ENCODE measurements around the gene MAGOHB. TPM values are rescaled to one million over a fixed set of nuclear protein-coding genes. Genes with fewer than 3 reads are reported as not detected.

Gene MAGOHB
- total and polyA plus RNA-seq, 2 of the 13 experiments (the other 11 are each of a cell fraction or from before 2014, with no cell fraction given) = 7.0 to 49.8 TPM

DNA sequence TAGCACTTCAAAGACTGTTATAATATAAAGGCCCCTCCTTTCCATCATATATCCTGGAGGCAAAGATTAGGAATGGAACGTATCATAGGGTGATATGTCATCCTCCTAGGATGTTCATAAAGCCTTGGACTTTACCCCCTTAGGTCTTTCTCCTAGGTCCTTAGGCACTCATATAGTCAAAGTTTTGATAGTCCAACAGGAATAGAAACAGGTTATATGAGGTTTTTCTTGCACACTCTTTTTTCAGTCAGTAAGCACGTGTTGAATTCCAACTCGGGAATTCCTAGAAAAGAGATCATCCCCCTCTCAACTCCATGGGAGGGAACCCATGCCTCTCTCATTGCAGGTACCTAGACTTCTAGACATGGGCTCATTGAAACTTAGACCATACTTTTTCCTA, 20.1 kb upstream of the MAGOHB start (continued):
- TF ChIP-seq, protein P1, sequence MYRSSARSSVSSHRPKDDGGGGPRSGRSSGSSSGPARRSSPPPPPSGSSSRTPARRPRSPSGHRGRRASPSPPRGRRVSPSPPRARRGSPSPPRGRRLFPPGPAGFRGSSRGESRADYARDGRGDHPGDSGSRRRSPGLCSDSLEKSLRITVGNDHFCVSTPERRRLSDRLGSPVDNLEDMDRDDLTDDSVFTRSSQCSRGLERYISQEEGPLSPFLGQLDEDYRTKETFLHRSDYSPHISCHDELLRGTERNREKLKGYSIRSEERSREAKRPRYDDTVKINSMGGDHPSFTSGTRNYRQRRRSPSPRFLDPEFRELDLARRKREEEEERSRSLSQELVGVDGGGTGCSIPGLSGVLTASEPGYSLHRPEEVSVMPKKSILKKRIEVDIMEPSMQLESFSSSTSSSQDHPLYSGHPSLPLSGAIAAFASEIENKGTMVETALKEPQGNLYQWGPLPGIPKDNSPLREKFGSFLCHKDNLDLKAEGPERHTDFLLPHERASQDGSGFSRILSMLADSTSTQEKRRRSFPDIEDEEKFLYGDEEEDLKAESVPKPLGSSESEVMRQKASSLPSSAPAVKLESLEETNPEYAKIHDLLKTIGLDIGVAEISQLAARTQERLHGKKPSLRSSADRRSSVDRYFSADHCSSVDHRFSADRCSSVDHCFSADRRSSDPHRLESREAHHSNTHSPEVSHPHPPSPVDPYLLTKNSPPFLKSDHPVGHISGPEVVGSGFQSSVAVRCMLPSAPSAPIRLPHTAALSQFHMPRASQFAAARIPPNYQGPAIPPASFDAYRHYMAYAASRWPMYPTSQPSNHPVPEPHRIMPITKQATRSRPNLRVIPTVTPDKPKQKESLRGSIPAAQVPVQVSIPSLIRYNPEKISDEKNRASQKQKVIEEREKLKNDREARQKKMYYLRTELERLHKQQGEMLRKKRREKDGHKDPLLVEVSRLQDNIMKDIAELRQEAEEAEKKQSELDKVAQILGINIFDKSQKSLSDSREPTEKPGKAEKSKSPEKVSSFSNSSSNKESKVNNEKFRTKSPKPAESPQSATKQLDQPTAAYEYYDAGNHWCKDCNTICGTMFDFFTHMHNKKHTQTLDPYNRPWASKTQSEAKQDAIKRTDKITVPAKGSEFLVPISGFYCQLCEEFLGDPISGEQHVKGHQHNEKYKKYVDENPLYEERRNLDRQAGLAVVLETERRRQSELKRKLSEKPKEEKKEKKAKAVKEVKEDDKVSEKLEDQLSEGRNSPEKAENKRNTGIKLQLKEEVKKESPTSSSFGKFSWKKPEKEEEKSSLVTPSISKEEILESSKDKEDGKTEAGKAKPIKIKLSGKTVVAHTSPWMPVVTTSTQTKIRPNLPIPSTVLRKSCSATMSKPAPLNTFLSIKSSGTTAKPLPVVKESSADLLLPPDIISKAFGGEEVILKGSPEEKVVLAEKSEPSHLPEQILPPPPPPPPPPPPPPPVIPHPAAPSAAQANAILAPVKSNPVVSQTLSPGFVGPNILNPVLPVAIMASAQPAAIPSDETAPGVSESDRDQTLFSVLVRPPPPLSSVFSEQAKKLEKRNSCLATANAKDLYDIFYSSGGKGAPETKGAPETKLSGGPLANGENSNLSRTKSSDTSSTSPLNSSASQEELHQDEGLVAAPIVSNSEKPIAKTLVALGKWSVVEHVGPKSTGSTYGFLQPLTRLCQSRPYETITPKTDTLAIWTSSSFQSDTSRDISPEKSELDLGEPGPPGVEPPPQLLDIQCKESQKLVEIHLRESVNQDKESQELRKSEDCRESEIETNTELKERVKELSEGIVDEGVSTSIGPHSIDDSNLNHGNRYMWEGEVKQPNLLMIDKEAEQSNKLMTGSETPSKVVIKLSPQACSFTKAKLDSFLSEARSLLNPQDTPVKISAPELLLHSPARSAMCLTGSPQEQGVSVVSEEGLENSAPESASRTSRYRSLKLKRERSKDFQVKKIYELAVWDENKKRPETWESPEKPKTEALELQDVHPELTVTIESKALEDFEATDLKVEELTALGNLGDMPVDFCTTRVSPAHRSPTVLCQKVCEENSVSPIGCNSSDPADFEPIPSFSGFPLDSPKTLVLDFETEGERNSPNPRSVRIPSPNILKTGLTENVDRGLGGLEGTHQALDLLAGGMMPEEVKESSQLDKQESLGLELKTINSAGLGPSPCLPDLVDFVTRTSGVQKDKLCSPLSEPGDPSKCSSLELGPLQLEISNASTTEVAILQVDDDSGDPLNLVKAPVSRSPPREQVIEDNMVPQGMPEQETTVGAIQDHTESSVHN (CRISPR knock-in tag; IDR thresholded peaks at IDR 0.05) = no peak
- TF ChIP-seq ZNF616 (CRISPR knock-in tag; IDR thresholded peaks at IDR 0.05; ENCODE audit: low read depth) (no peak), SIX1 (CRISPR knock-in tag; IDR thresholded peaks at IDR 0.05; ENCODE audit: borderline replicate concordance) (no peak), SOX13 (IDR thresholded peaks at IDR 0.05) (no peak), SOX13 (CRISPR knock-in tag; conservative IDR thresholded peaks at IDR 0.05 in 1 of 2, IDR thresholded peaks at IDR 0.05 in 1 of 2) (no peak), RFX1 (IDR thresholded peaks at IDR 0.05) (no peak)

Measured in HepG2 (cell line).